GM21515 (cell line): ENCODE data around the gene GPR84.

Experiments used
- ATAC-seq: cut with Tn5 transposase; IDR thresholded peaks from one replicate; pipeline ENCODE4 v1.9.1; 2021; ENCODE audit not compliant: unreplicated experiment

The GPR84 gene

GRCh38 chr12:54375259-54375579 lies 10.9 kb upstream of the GPR84 start:
- ATAC-seq = no peak

- no peak for ATAC-seq
Observed at GRCh38 chr12:54374562-54375258, 10.4 kb upstream of the GPR84 start.

- ATAC-seq = no peak
Observed at GRCh38 chr12:54373649-54374561, 9.6 kb upstream of the GPR84 start.

GRCh38 chr12:54372113-54372806 lies 8.0 kb upstream of the GPR84 start:
- no peak for ATAC-seq

- ATAC-seq = no peak
Observed at GRCh38 chr12:54371328-54372112, 7.2 kb upstream of the GPR84 start.

- no peak for ATAC-seq
Observed at GRCh38 chr12:54370171-54370730, 6.0 kb upstream of the GPR84 start.

GRCh38 chr12:54369597-54370131 lies 5.4 kb upstream of the GPR84 start:
- ATAC-seq = no peak

- peak; percentile 61 for ATAC-seq
Observed at GRCh38 chr12:54368709-54369596, 4.7 kb upstream of the GPR84 start.

- no peak for ATAC-seq
Observed at GRCh38 chr12:54368025-54368708, 3.9 kb upstream of the GPR84 start.

- ATAC-seq = no peak
Observed at GRCh38 chr12:54363618-54364017, 668 bp downstream of the GPR84 start.

GRCh38 chr12:54363047-54363446 lies 1.2 kb downstream of the GPR84 start:
- no peak for ATAC-seq

GRCh38 chr12:54360717-54361456 lies 3.4 kb downstream of the GPR84 start:
- ATAC-seq = no peak

GRCh38 chr12:54359762-54360351 lies 4.4 kb downstream of the GPR84 start:
- no peak for ATAC-seq

GRCh38 chr12:54358945-54359761 lies 5.1 kb downstream of the GPR84 start:
- peak; percentile 99 for ATAC-seq

- no peak for ATAC-seq
Observed at GRCh38 chr12:54358191-54358944, 5.9 kb downstream of the GPR84 start.

- ATAC-seq = no peak
Observed at GRCh38 chr12:54357506-54358190, 6.6 kb downstream of the GPR84 start.
